Spleen (tissue), 7 donors: ENCODE data around the gene ZNF326.

Experiments used
- POLR2A ChIP-seq, 3 donors: fragments of 450-650 bp; IDR thresholded peaks; one replicate each; pipeline ENCODE4 v1.5.1; 2017; ENCODE audit warnings: antibody characterized with exemption in 3 of 3, mild to moderate bottlenecking in 1 of 3
- POLR2AphosphoS5 ChIP-seq, 3 donors: sonication (generic); formaldehyde crosslinking; IDR thresholded peaks; one replicate each; pipeline ENCODE4 v1.5.1; 2017; ENCODE audit warnings: antibody characterized with exemption in 3 of 3
- TF ChIP-seq, protein P1 (sequence below), 11 experiments: fragments of 200-600 bp in 7 of 11; fragments of 450-650 bp in 4 of 11; sonication (generic) in 4 of 11; IDR thresholded peaks in 8 of 11; conservative IDR thresholded peaks in 3 of 11; 1 replicate in 7 of 11; 2 replicates in 4 of 11; pipeline versions ENCODE4 v1.4.0 to v1.8.0; 2016 to 2021; ENCODE audit warnings: antibody characterized with exemption in 11 of 11, inconsistent platforms in 4 of 11, mild to moderate bottlenecking in 1 of 11
- donor health status: DM: no; HTN: no; CAD: no; lungs with moderate emphysema.
- donor health status: DM: no; HTN: no; CAD: no.
- donor health status: DM: no; HTN: no; CAD: no.

DNA sequence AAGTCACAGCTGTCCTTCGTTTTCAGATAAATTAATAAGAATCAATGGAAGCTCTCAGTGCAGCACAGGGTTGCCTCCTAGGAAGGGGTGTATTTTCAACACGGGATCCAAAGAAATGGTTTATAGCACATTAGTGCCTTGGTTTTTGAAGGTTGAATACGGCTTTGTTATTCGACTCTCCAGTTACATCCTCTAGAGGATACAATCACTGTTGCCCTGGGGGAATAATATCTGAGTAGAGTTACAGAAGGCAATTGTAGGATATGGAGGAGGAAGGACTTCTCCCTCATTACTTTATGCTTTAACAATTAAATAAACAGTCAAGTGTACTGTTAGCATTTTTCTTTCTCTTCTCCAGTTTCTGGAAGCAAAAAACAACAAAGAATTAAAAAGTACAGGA, 14.3 kb upstream of the ZNF326 start:
- TF ChIP-seq, protein P1, sequence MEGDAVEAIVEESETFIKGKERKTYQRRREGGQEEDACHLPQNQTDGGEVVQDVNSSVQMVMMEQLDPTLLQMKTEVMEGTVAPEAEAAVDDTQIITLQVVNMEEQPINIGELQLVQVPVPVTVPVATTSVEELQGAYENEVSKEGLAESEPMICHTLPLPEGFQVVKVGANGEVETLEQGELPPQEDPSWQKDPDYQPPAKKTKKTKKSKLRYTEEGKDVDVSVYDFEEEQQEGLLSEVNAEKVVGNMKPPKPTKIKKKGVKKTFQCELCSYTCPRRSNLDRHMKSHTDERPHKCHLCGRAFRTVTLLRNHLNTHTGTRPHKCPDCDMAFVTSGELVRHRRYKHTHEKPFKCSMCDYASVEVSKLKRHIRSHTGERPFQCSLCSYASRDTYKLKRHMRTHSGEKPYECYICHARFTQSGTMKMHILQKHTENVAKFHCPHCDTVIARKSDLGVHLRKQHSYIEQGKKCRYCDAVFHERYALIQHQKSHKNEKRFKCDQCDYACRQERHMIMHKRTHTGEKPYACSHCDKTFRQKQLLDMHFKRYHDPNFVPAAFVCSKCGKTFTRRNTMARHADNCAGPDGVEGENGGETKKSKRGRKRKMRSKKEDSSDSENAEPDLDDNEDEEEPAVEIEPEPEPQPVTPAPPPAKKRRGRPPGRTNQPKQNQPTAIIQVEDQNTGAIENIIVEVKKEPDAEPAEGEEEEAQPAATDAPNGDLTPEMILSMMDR (IDR thresholded peaks at IDR 0.05 in 8 of 11, conservative IDR thresholded peaks at IDR 0.05 in 3 of 11), result no peak
- no peak for TF ChIP-seq POLR2A (IDR thresholded peaks at IDR 0.05)
- TF ChIP-seq POLR2AphosphoS5 (IDR thresholded peaks at IDR 0.05), result no peak
